Mesodermal cell (in vitro differentiated cells): ENCODE measurements around the gene NEURL1B.
"Not testable (repeated sequence)": the region's sequence is repeated elsewhere in the genome, so short reads cannot be mapped to it uniquely, and the experiment has no call there.

Source experiments
- H3K27ac ChIP-seq: 2 replicates; pipeline ENCODE4 v1.7.0; 2013; ENCODE audit warnings: mild to moderate bottlenecking, low read depth, low read length, moderate library complexity; ENCODE audit not compliant: severe bottlenecking
- H3K36me3 ChIP-seq: 2 replicates; pipeline ENCODE4 v1.7.1; 2013; ENCODE audit warnings: mild to moderate bottlenecking, low read length, moderate library complexity; ENCODE audit not compliant: control insufficient read depth, insufficient read depth
- H3K4me1 ChIP-seq: one replicate; pipeline ENCODE4 v1.7.1; 2013; ENCODE audit warnings: mild to moderate bottlenecking, low read length; ENCODE audit not compliant: insufficient read depth, control insufficient read depth, poor library complexity, severe bottlenecking
- H3K4me3 ChIP-seq: 2 replicates; pipeline ENCODE4 v1.7.0; 2013; ENCODE audit warnings: low read length, control low read depth, mild to moderate bottlenecking; ENCODE audit not compliant: insufficient read depth, poor library complexity, severe bottlenecking; ENCODE audit errors: extremely low read depth
- H3K9me3 ChIP-seq: 2 replicates; pipeline ENCODE4 v1.7.1; 2013; ENCODE audit warnings: mild to moderate bottlenecking, low read length, moderate library complexity; ENCODE audit not compliant: control insufficient read depth
- WGBS, 2 experiments: methylation state at CpG; one replicate each; pipeline ENCODE4 v1.1.5; 2013; ENCODE audit warnings: missing lambda C conversion rate in 2 of 2; ENCODE audit not compliant: insufficient coverage in 2 of 2; 5-methylcytosine and 5-hydroxymethylcytosine counted together

Gene NEURL1B

DNA sequence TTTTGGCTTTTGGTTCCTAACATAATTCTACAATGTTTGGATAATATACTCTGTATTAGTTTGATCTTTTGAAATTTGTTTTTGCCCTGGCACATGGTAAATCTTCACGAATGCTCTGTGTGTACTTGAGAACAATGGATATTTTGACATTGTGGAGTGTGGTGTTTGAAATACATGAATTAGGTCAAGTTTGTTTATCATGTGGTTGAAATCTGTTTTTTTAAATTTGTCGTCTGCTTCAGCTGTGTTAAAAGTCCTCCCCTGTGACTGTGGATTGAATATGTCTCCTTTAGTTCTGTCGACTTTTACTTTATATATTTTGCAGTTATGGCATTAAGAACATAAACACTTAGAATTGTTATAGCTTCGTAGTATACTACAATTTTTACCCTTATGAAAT, 69.6 kb downstream of the NEURL1B start:
- no peak overlapping the region for H3K4me3 ChIP-seq
- no peak overlapping the region for H3K27ac ChIP-seq
- H3K36me3 ChIP-seq = no peaks in the 10 kb centered on the region
- peaks cover 22% of the 10 kb centered on the region for H3K4me1 ChIP-seq
- no peaks in the 10 kb centered on the region for H3K9me3 ChIP-seq
- WGBS, 2 experiments = 66 to 86% methylated on average over 1 to 2 of the region's 4 CpGs

- H3K4me3 ChIP-seq, H3K9me3 ChIP-seq, H3K36me3 ChIP-seq, H3K27ac ChIP-seq: not testable (repeated sequence)
- peaks cover 22% of the 10 kb centered on the region for H3K4me1 ChIP-seq
- 79 to 83% methylated on average over 8 to 11 of the region's 12 CpGs for WGBS, 2 experiments
Observed at GRCh38 chr5:172711321-172711861, 70.3 kb downstream of the NEURL1B start.

DNA sequence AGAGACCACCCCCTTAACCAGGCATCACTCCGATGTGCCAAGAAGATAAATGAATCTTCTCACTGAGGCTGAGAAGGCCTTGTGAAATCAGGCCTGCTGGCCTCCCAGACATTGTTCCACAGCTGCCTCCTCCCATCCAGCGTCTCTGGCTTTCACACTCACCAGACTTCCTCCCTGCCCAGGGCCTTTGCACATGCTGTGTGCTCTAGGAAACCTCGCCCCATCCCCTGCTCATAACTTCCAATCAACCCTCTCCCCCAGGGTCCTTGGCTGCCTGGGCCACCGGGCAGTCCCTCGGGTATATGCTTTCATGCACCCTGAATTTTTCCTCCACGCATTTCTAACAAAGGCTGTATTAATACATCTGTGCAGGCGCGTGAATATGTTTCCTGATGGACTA, 71.5 kb downstream of the NEURL1B start:
- no peaks in the 10 kb centered on the region for H3K36me3 ChIP-seq
- no peak overlapping the region for H3K4me3 ChIP-seq
- H3K27ac ChIP-seq = no peak overlapping the region
- WGBS, 2 experiments = 65 to 67% methylated on average over 8 of the region's 8 CpGs
- H3K9me3 ChIP-seq = no peaks in the 10 kb centered on the region
- peaks cover 22% of the 10 kb centered on the region for H3K4me1 ChIP-seq

- Histone ChIP-seq H3K4me3 (no peak overlapping the region), H3K36me3 (no peaks in the 10 kb centered on the region), H3K9me3 (no peaks in the 10 kb centered on the region), H3K27ac (no peak overlapping the region), H3K4me1 (peaks cover 22% of the 10 kb centered on the region)
- WGBS, 2 experiments = 3 to 7% methylated on average over 13 to 15 of the region's 15 CpGs
Observed at GRCh38 chr5:172713113-172713808, 72.2 kb downstream of the NEURL1B start.

- Histone ChIP-seq H3K4me3 (no peak overlapping the region), H3K9me3 (no peaks in the 10 kb centered on the region), H3K27ac (no peak overlapping the region), H3K36me3 (no peaks in the 10 kb centered on the region), H3K4me1 (peaks cover 22% of the 10 kb centered on the region)
- WGBS, 2 experiments = 81% methylated on average over 7 to 8 of the region's 9 CpGs
Observed at GRCh38 chr5:172713809-172714490, 72.9 kb downstream of the NEURL1B start.

GRCh38 chr5:172714491-172715420, 73.7 kb downstream of the NEURL1B start:
- Histone ChIP-seq H3K4me3 (no peak overlapping the region), H3K4me1 (peaks cover 22% of the 10 kb centered on the region), H3K27ac (no peak overlapping the region), H3K9me3 (no peaks in the 10 kb centered on the region), H3K36me3 (no peaks in the 10 kb centered on the region)
- 42 to 53% methylated on average over 6 to 9 of the region's 15 CpGs for WGBS, 2 experiments

- no peak overlapping the region for H3K27ac ChIP-seq
- peaks cover 22% of the 10 kb centered on the region for H3K4me1 ChIP-seq
- WGBS, 2 experiments = 92 to 100% methylated on average over 3 to 4 of the region's 6 CpGs
- H3K36me3 ChIP-seq = no peaks in the 10 kb centered on the region
- H3K9me3 ChIP-seq = no peaks in the 10 kb centered on the region
- no peak overlapping the region for H3K4me3 ChIP-seq
Observed at GRCh38 chr5:172715421-172715780, 74.3 kb downstream of the NEURL1B start.

- no peaks in the 10 kb centered on the region for H3K36me3 ChIP-seq
- no peak overlapping the region for H3K27ac ChIP-seq
- 68 to 84% methylated on average over 7 to 12 of the region's 13 CpGs for WGBS, 2 experiments
- H3K9me3 ChIP-seq = no peaks in the 10 kb centered on the region
- H3K4me1 ChIP-seq = peaks cover 22% of the 10 kb centered on the region
- no peak overlapping the region for H3K4me3 ChIP-seq
Observed at GRCh38 chr5:172715931-172716682, 75.0 kb downstream of the NEURL1B start.

DNA sequence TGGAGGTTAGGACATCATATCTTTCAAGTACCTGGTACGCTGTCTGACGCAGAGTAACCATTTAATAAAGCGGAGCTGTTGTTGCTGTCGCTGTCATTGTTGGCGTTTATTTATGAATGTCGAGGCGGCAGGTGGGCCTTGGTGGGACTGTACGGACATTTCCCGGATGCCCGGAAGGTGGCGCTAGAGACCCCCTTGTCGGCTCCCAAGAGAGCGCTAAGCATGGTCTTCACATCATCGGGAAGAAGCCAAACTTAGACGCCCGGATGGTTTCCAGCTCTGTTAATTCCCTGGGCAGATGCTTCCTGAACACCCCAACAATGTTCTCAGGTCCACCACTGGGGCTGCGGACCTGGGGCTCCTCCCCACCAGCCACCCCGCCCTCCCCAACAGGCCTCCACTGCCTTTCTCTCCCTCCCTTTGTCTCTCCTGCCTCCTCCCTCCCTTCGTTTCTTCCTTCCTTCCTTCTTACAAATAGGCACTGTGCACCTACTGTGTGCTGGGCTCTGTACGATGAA, 75.8 kb downstream of the NEURL1B start:
- Histone ChIP-seq H3K4me3 (no peak overlapping the region), H3K4me1 (peaks cover 22% of the 10 kb centered on the region), H3K9me3 (no peaks in the 10 kb centered on the region), H3K36me3 (no peaks in the 10 kb centered on the region), H3K27ac (no peak overlapping the region)
- WGBS, 2 experiments = 7 to 14% methylated on average over 14 to 20 of the region's 20 CpGs
